H9 (cell line): ENCODE results near the gene TAF4. TPM values are rescaled to one million over a fixed set of nuclear protein-coding genes. Genes with fewer than 3 reads are reported as not detected.

Experiments used
- DNase-seq: peaks from one replicate; pipeline ENCODE4 v3.0.0-alpha.2; 2017
- H2AFZ ChIP-seq: one replicate; pipeline ENCODE4 v1.6.1; 2013; ENCODE audit warnings: mild to moderate bottlenecking, low read length, control low read depth, moderate library complexity
- H2AK5ac ChIP-seq: 2 replicates; pipeline ENCODE4 v1.6.1; 2013; ENCODE audit warnings: low read length, control low read depth, mixed read lengths; ENCODE audit not compliant: insufficient read length
- H2BK120ac ChIP-seq: one replicate; pipeline ENCODE4 v1.6.1; 2013; ENCODE audit warnings: low read depth, mild to moderate bottlenecking, low read length, control low read depth, inconsistent platforms; ENCODE audit not compliant: poor library complexity, severe bottlenecking
- H2BK12ac ChIP-seq: 2 replicates; pipeline ENCODE4 v1.6.1; 2013; ENCODE audit warnings: low read length, control low read depth, mixed read lengths, low read depth; ENCODE audit not compliant: insufficient read length
- H2BK15ac ChIP-seq: 2 replicates; pipeline ENCODE4 v1.6.1; 2013; ENCODE audit warnings: low read depth, low read length, control low read depth
- H2BK20ac ChIP-seq: one replicate; pipeline ENCODE4 v1.6.1; 2013; ENCODE audit warnings: low read depth, mild to moderate bottlenecking, low read length, control low read depth, inconsistent platforms; ENCODE audit not compliant: poor library complexity, severe bottlenecking
- H2BK5ac ChIP-seq: 2 replicates; pipeline ENCODE4 v1.6.1; 2013; ENCODE audit warnings: low read length, control low read depth, mixed read lengths; ENCODE audit not compliant: insufficient read length
- H3K14ac ChIP-seq: 2 replicates; pipeline ENCODE4 v1.6.1; 2013; ENCODE audit warnings: low read length, control low read depth; ENCODE audit not compliant: insufficient read depth
- H3K18ac ChIP-seq: 2 replicates; pipeline ENCODE4 v1.6.1; 2013; ENCODE audit warnings: low read depth, mild to moderate bottlenecking, mixed read lengths, low read length, control low read depth; ENCODE audit not compliant: insufficient read length
- H3K23ac ChIP-seq: 2 replicates; pipeline ENCODE4 v1.6.1; 2013; ENCODE audit warnings: low read length, control low read depth, mixed read lengths, low read depth; ENCODE audit not compliant: insufficient read length
- H3K23me2 ChIP-seq: 2 replicates; pipeline ENCODE4 v1.6.1; 2013; ENCODE audit warnings: low read depth, mild to moderate bottlenecking, mixed read lengths, low read length, control low read depth; ENCODE audit not compliant: insufficient read length, poor library complexity, severe bottlenecking
- H3K27ac ChIP-seq: 2 replicates; pipeline ENCODE4 v1.5.1; 2013; ENCODE audit warnings: low read length, control low read depth, mixed read lengths, low read depth; ENCODE audit not compliant: insufficient read length
- H3K27me3 ChIP-seq: 2 replicates; pipeline ENCODE4 v1.6.1; 2013; ENCODE audit warnings: low read length, control low read depth, inconsistent platforms; ENCODE audit not compliant: insufficient read depth
- H3K4ac ChIP-seq: 2 replicates; pipeline ENCODE4 v1.6.1; 2013; ENCODE audit warnings: low read depth, mild to moderate bottlenecking, control low read depth, inconsistent platforms, low read length, moderate library complexity
- H3K4me1 ChIP-seq: 2 replicates; pipeline ENCODE4 v1.6.1; 2013; ENCODE audit warnings: low read length, control low read depth, inconsistent platforms; ENCODE audit not compliant: insufficient read depth
- H3K4me2 ChIP-seq: 2 replicates; pipeline ENCODE4 v1.6.1; 2013; ENCODE audit warnings: low read length, control low read depth, mixed read lengths; ENCODE audit not compliant: insufficient read length, insufficient read depth
- H3K56ac ChIP-seq: 2 replicates; pipeline ENCODE4 v1.6.1; 2013; ENCODE audit warnings: low read depth, mild to moderate bottlenecking, mixed read lengths, low read length, control low read depth; ENCODE audit not compliant: insufficient read length
- H3K79me1 ChIP-seq: 2 replicates; pipeline ENCODE4 v1.6.1; 2013; ENCODE audit warnings: low read depth, mild to moderate bottlenecking, moderate library complexity, low read length, control low read depth, inconsistent platforms; ENCODE audit not compliant: insufficient read depth, poor library complexity, severe bottlenecking
- H3K79me2 ChIP-seq: 2 replicates; pipeline ENCODE4 v1.6.1; 2013; ENCODE audit warnings: low read length, control low read depth, inconsistent platforms; ENCODE audit not compliant: insufficient read depth
- H3K9ac ChIP-seq: 2 replicates; pipeline ENCODE4 v1.6.1; 2013; ENCODE audit warnings: low read length, control low read depth, mixed read lengths; ENCODE audit not compliant: insufficient read length; ENCODE audit errors: extremely low read depth
- H3K9me3 ChIP-seq: one replicate; pipeline ENCODE4 v1.6.1; 2013; ENCODE audit warnings: low read depth, low read length, inconsistent platforms; ENCODE audit not compliant: control insufficient read depth
- H3T11ph ChIP-seq: one replicate; pipeline ENCODE4 v1.6.1; 2013; ENCODE audit warnings: mild to moderate bottlenecking, low read length, control low read depth, inconsistent platforms
- H4K20me1 ChIP-seq: one replicate; pipeline ENCODE4 v1.6.1; 2013; ENCODE audit not compliant: control insufficient read depth, insufficient read length, insufficient read depth
- H4K5ac ChIP-seq: 2 replicates; pipeline ENCODE4 v1.6.1; 2013; ENCODE audit warnings: low read depth, mild to moderate bottlenecking, mixed read lengths, low read length, control low read depth; ENCODE audit not compliant: insufficient read length
- H4K8ac ChIP-seq: replicated peaks from 2 replicates; pipeline ENCODE4 v1.6.1; 2013; ENCODE audit warnings: low read length, control low read depth, mixed read lengths, low read depth; ENCODE audit not compliant: insufficient read length
- H4K91ac ChIP-seq: 2 replicates; pipeline ENCODE4 v1.6.1; 2013; ENCODE audit warnings: low read depth, mild to moderate bottlenecking, moderate library complexity, mixed read lengths, low read length, control low read depth; ENCODE audit not compliant: insufficient read length
- H3K27ac Mint-ChIP-seq, 3 experiments: 2 replicates in 2 of 3; 3 replicates in 1 of 3; pipeline ENCODE4 v1.8.0; 2020 to 2021; ENCODE audit warnings: mixed read lengths in 3 of 3, mild to moderate bottlenecking in 1 of 3, moderate library complexity in 1 of 3
- H3K27me3 Mint-ChIP-seq: 2 replicates; pipeline ENCODE4 v1.8.0; 2021; ENCODE audit warnings: low read depth, mild to moderate bottlenecking, moderate library complexity, mixed read lengths
- H3K36me3 Mint-ChIP-seq, 3 experiments: 2 replicates in 2 of 3; 3 replicates in 1 of 3; pipeline ENCODE4 v1.8.0; 2020 to 2021; ENCODE audit warnings: low read depth in 3 of 3, mixed read lengths in 3 of 3; ENCODE audit not compliant: insufficient read depth in 1 of 3
- H3K4me1 Mint-ChIP-seq, 2 experiments: 2 replicates each; pipeline ENCODE4 v1.8.0; 2020; ENCODE audit warnings: mixed read lengths in 2 of 2
- H3K4me3 Mint-ChIP-seq, 2 experiments: 2 replicates in 1 of 2; 3 replicates in 1 of 2; pipeline ENCODE4 v1.8.0; 2020 to 2021; ENCODE audit warnings: mild to moderate bottlenecking in 2 of 2, mixed read lengths in 2 of 2, moderate library complexity in 1 of 2
- H3K9me3 Mint-ChIP-seq, 2 experiments: 2 replicates in 1 of 2; 3 replicates in 1 of 2; pipeline ENCODE4 v1.8.0; 2020; ENCODE audit warnings: mild to moderate bottlenecking in 2 of 2, mixed read lengths in 2 of 2, moderate library complexity in 1 of 2
- CTCF ChIP-seq: fragments of 200-600 bp; sonication (generic); conservative IDR thresholded peaks from 3 replicates; pipeline ENCODE4 v1.8.0; 2021; ENCODE audit warnings: antibody characterized with exemption, mild to moderate bottlenecking
- WGBS: extraction: QIAGEN DNeasy Blood & Tissue Kit; methylation state at CpG from one replicate; pipeline ENCODE4 v1.1.7; 2013; ENCODE audit warnings: missing lambda C conversion rate, low lambda C conversion rate, mixed read lengths; ENCODE audit not compliant: insufficient read length; ENCODE audit errors: extremely low coverage; 5-methylcytosine and 5-hydroxymethylcytosine counted together
- total RNA-seq: library from RNA; stranded (reverse); gene quantifications from 2 replicates; pipeline ENCODE4 v1.2.1, GENCODE V29; 2021

The TAF4 gene
- total RNA-seq, 1 experiment from 2014 or later, result 30.8 TPM

- Histone ChIP-seq H2AK5ac (no peak overlapping the region), H2BK5ac (no peak overlapping the region), H3K27me3 (no peaks in the 10 kb centered on the region), H4K8ac (peak overlapping the region; percentile 78), H2BK12ac (no peak overlapping the region), H3K23me2 (no peaks in the 10 kb centered on the region), H3K9ac (no peak overlapping the region), H3K4me2 (no peak overlapping the region), H4K5ac (peak overlapping the region; percentile 48), H4K91ac (no peak overlapping the region), H3T11ph (no peak overlapping the region), H3K23ac (no peak overlapping the region), H3K18ac (no peak overlapping the region), H3K4ac (no peak overlapping the region), H3K79me2 (no peaks in the 10 kb centered on the region), H3K79me1 (no peaks in the 10 kb centered on the region), H3K4me1 (no peaks in the 10 kb centered on the region), H2BK120ac (no peak overlapping the region), H4K20me1 (no peaks in the 10 kb centered on the region), H3K27ac (no peak overlapping the region), H2BK20ac (no peak overlapping the region), H2BK15ac (no peak overlapping the region), H3K14ac (no peak overlapping the region), H3K56ac (no peak overlapping the region), H3K9me3 (no peaks in the 10 kb centered on the region), H2AFZ (no peak overlapping the region)
- DNase-seq, result no peak
- no CpG with 5 or more reads among the region's 15 CpGs for WGBS
- no peaks in the 10 kb centered on the region for H3K4me1 Mint-ChIP-seq
- no peak overlapping the region for H3K27ac Mint-ChIP-seq
- no peak overlapping the region for H3K4me3 Mint-ChIP-seq
- TF ChIP-seq CTCF, result no peak
- no peaks in the 10 kb centered on the region for H3K36me3 Mint-ChIP-seq
- peaks cover 10% of the 10 kb centered on the region for H3K27me3 Mint-ChIP-seq
- no peaks in the 10 kb centered on the region for H3K9me3 Mint-ChIP-seq
These were observed 22.8 kb upstream of the TAF4 start for GRCh38 chr20:62088258-62089127.
